Colonic mucosa (tissue), 4 donors: ENCODE measurements around the gene ZNF813. TPM values are rescaled to one million over a fixed set of nuclear protein-coding genes. Genes with fewer than 3 reads are reported as not detected.

ENCODE experiments used
- DNase-seq: peaks from one replicate; pipeline ENCODE4 v3.0.0-alpha.2; 2020
- H3K27ac ChIP-seq: fragments of 200-600 bp; one replicate; pipeline ENCODE4 v1.8.0; 2021
- H3K27me3 ChIP-seq: fragments of 200-600 bp; one replicate; pipeline ENCODE4 v1.8.0; 2021
- H3K36me3 ChIP-seq: fragments of 200-600 bp; one replicate; pipeline ENCODE4 v1.8.0; 2021
- H3K4me1 ChIP-seq: fragments of 200-600 bp; one replicate; pipeline ENCODE4 v1.8.0; 2021; ENCODE audit warnings: mild to moderate bottlenecking
- H3K4me3 ChIP-seq: fragments of 200-600 bp; one replicate; pipeline ENCODE4 v1.8.0; 2021
- H3K9ac ChIP-seq, 2 donors: one replicate each; pipeline ENCODE4 v1.7.0; 2013; ENCODE audit warnings: control low read depth in 2 of 2, low read depth in 2 of 2, low read length in 2 of 2
- H3K9me3 ChIP-seq: fragments of 200-600 bp; one replicate; pipeline ENCODE4 v1.8.0; 2021
- intact Hi-C: fragments of 100-400 bp; cut with DNase I; formaldehyde crosslinking; loops from one replicate; pipeline ENCODE4 v1.14.1; 2022
- total RNA-seq, 2 donors: library from RNA; stranded (reverse); fragmentation: NEBNext Ultra II Directional in 1 of 2; extraction: Animal tissue kit (Norgen Biotek cat#: 25700) in 1 of 2; gene quantifications; one replicate each; pipeline ENCODE4 v1.2.1, GENCODE V29; 2021
- TF ChIP-seq, protein P1 (sequence below): fragments of 200-600 bp; IDR thresholded peaks from one replicate; pipeline ENCODE4 v1.8.0; 2022; ENCODE audit warnings: antibody characterized with exemption, mild to moderate bottlenecking
- donor health status: healthy.
- donor health status: DM: no; HTN: no; CAD: no.
- donor health status: DM: no; HTN: no; CAD: no.

Gene ZNF813
- total RNA-seq, 2 donors from 2014 or later = 3.6 to 4.9 TPM

DNA sequence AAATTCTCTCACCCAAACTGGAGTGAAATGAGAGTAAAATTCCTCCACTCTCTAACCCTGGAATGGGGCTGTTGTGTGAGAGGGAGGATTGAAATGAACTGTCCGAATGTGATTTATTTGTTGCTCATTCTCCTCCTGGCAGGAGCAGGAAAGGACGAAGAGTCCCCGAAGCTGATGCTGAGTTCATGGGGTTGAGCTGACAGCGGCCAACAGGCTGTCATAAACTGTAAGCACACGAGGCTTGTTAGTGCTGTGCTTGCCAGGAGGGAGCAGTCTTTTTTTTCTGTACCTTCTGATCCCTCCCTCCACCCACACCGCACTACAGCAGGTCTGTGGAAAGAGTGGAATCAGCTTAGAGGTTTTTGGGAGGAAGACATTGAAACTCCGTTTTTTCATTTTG is 37.4 kb downstream of the ZNF813 start:
- no peak overlapping the region for H3K27ac ChIP-seq
- H3K9me3 ChIP-seq = no peaks in the 10 kb centered on the region
- no peaks in the 10 kb centered on the region for H3K27me3 ChIP-seq
- no peaks in the 10 kb centered on the region for H3K36me3 ChIP-seq
- TF ChIP-seq, protein P1, sequence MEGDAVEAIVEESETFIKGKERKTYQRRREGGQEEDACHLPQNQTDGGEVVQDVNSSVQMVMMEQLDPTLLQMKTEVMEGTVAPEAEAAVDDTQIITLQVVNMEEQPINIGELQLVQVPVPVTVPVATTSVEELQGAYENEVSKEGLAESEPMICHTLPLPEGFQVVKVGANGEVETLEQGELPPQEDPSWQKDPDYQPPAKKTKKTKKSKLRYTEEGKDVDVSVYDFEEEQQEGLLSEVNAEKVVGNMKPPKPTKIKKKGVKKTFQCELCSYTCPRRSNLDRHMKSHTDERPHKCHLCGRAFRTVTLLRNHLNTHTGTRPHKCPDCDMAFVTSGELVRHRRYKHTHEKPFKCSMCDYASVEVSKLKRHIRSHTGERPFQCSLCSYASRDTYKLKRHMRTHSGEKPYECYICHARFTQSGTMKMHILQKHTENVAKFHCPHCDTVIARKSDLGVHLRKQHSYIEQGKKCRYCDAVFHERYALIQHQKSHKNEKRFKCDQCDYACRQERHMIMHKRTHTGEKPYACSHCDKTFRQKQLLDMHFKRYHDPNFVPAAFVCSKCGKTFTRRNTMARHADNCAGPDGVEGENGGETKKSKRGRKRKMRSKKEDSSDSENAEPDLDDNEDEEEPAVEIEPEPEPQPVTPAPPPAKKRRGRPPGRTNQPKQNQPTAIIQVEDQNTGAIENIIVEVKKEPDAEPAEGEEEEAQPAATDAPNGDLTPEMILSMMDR = no peak
- intact Hi-C loops = loop anchor here (10.0 kb wide), 1 partner anchor 80 kb away; no protein-coding TSS in a partner anchor
- no peak for DNase-seq
- no peaks in the 10 kb centered on the region for H3K4me1 ChIP-seq
- H3K9ac ChIP-seq = no peak overlapping the region
- no peak overlapping the region for H3K4me3 ChIP-seq

DNA sequence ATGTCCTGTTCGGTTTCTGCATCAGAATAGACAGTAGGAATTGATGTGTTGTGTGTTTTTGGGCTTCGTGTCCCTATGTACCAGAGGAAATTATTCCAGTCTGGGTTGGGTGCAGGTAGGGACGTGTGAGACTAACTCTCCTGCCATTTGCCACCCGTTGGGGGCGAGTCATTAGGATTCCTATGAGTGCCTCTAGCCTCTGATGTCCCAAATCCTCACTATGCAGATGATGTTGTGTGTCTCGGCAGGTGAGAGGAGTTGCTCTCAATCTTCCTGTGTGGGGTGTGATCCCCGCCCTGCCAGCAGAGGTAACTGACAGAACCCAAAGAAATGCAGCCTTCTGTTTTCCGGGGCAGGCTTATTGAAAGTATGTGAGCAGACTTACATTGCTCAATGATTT is 39.2 kb downstream of the ZNF813 start:
- intact Hi-C loops = loop anchor here (10.0 kb wide), 1 partner anchor 82 kb away; no protein-coding TSS in a partner anchor
- no peaks in the 10 kb centered on the region for H3K9me3 ChIP-seq
- no peaks in the 10 kb centered on the region for H3K27me3 ChIP-seq
- no peaks in the 10 kb centered on the region for H3K4me1 ChIP-seq
- no peak overlapping the region for H3K27ac ChIP-seq
- DNase-seq = no peak
- H3K9ac ChIP-seq = no peak overlapping the region
- no peaks in the 10 kb centered on the region for H3K36me3 ChIP-seq
- TF ChIP-seq, protein P1 = no peak
- no peak overlapping the region for H3K4me3 ChIP-seq

DNA sequence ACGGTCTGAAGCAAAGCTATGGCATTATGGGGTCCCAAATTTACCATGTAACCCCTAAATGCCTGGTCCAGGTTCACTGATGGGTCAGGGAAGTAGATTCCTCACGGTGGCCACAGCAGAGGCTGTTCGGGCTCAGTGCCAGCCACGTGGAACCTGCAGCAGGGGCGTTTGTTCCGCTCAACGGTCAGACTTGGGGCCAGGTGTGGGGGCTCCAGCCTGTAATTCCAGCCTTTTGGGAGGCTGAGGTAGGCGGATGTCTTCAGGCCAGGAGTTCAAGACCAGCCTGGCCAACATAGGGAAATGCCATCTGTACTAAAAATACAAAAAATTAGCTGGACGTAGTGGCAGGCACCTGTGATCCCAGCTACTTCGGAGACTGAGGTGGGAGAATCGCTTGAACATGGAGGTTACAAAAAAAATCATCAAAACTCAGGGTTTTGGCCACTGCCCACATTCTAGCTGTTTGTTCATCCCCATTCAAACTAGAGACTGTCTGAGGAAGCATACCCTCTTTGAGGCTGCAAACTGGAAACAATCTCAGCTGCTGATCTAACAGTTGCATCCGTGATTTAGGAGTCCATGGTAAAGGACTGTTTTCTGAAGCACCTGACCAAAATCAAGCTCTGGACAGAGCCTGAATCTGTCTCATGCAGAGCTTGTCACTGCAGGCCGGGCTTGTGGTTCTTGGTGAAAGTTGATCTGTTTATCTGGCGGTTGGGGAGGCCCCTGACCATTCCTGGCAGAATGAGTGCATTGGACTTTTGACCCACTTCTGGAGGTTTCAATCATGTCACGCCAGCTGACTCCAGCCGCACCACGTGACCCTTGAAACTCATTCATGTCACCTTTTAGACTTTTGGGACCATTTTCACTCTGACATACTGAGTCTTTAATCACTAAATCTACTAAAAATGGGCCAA is 40.2 kb downstream of the ZNF813 start:
- Histone ChIP-seq H3K4me3 (no peak overlapping the region), H3K27me3 (no peaks in the 10 kb centered on the region), H3K9me3 (no peaks in the 10 kb centered on the region), H3K9ac (no peak overlapping the region), H3K27ac (no peak overlapping the region), H3K36me3 (no peaks in the 10 kb centered on the region), H3K4me1 (no peaks in the 10 kb centered on the region)
- no peak for DNase-seq
- intact Hi-C loops = loop anchor here (10.0 kb wide), 1 partner anchor 83 kb away; no protein-coding TSS in a partner anchor
- TF ChIP-seq, protein P1 = no peak

DNA sequence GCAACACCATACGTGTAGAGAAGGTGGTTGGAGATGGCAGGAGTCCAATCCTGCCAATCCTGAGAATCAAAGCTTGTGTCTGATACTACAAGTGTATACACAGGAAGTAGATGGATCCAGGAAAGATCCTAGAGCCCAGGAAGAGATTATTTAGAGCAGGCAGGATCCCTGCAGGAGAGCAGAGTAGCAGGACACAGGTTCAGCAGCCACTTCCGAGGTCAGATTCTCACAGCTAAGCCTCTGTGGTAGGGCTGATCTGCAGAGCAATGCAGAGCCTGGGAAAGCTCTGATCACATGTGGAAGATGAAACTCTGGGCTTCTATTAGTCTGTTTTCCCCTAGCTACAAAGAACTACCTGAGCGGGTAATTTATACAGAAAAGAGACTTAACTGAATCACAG is 41.9 kb downstream of the ZNF813 start:
- H3K4me3 ChIP-seq = no peak overlapping the region
- no peak overlapping the region for H3K9ac ChIP-seq
- H3K4me1 ChIP-seq = no peaks in the 10 kb centered on the region
- TF ChIP-seq, protein P1 = no peak
- no peak for DNase-seq
- no peaks in the 10 kb centered on the region for H3K9me3 ChIP-seq
- H3K36me3 ChIP-seq = no peaks in the 10 kb centered on the region
- H3K27ac ChIP-seq = no peak overlapping the region
- intact Hi-C loops = loop anchor here (10.0 kb wide), 1 partner anchor 85 kb away; no protein-coding TSS in a partner anchor
- no peaks in the 10 kb centered on the region for H3K27me3 ChIP-seq

DNA sequence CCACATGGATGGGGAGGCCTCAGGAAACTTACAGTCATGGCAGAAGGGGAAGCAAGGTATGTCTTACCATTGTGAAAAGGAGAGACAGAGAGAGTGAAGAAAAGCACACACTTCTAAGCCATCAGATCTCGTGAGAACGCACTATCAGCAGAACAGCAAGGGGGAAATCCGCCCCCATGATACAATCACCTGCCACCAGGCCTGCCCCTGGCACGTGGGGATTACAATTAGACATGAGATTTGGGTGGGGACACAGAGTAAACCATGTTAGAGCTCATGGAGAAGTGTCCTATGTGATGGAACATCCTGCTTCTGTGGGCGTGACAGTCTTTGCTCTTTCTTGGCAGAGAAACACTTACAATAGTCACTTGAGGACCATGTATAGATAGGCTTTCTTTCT is 42.3 kb downstream of the ZNF813 start:
- Histone ChIP-seq H3K4me1 (no peaks in the 10 kb centered on the region), H3K27ac (no peak overlapping the region), H3K9ac (no peak overlapping the region), H3K4me3 (no peak overlapping the region), H3K9me3 (no peaks in the 10 kb centered on the region), H3K36me3 (no peaks in the 10 kb centered on the region), H3K27me3 (no peaks in the 10 kb centered on the region)
- TF ChIP-seq, protein P1 = no peak
- intact Hi-C loops = loop anchor here (10.0 kb wide), 2 partner anchors 85 to 315 kb away; partner anchors contain the start of gene ZNF665
- no peak for DNase-seq
